MM.1S (cell line): Measurements from ENCODE around the gene SAP30.

Experiments used
- EZH2 ChIP-seq: fragments of 300-600 bp; sonication (generic); optimal IDR thresholded peaks from 2 replicates; pipeline ENCODE3; 2017; ENCODE audit warnings: low read depth, mild to moderate bottlenecking, antibody characterized with exemption, low read length, mixed read lengths
- EZH2phosphoT487 ChIP-seq: fragments of 300-600 bp; sonication (generic); IDR thresholded peaks from 2 replicates; pipeline ENCODE4 v1.6.1; 2018; ENCODE audit warnings: antibody characterized with exemption, low read length
- TF ChIP-seq, protein P1 (sequence below): fragments of 300-600 bp; sonication (generic); IDR thresholded peaks from 2 replicates; pipeline ENCODE4 v1.5.1; 2016; ENCODE audit warnings: antibody characterized with exemption, low read length, mixed read lengths

DNA sequence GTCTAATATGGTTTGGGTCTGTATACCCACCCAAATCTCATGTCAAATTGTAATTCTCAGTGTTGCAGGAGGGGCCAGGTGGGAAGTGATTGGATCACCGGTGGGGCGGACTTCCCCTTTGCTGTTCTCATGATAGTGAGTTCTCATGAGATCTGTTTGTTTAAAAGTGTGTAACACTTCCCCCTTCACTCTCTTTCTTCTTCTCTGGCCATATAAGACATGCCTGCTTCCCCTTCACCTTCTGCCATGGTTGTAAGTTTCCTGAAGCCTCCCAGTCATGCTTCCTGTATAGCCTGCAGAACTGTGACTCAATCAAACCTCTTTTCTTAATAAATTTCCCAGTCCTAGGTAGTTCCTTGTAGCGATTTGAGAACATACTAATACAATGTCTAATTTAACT, 47.9 kb downstream of the SAP30 start:
- TF ChIP-seq, protein P1, sequence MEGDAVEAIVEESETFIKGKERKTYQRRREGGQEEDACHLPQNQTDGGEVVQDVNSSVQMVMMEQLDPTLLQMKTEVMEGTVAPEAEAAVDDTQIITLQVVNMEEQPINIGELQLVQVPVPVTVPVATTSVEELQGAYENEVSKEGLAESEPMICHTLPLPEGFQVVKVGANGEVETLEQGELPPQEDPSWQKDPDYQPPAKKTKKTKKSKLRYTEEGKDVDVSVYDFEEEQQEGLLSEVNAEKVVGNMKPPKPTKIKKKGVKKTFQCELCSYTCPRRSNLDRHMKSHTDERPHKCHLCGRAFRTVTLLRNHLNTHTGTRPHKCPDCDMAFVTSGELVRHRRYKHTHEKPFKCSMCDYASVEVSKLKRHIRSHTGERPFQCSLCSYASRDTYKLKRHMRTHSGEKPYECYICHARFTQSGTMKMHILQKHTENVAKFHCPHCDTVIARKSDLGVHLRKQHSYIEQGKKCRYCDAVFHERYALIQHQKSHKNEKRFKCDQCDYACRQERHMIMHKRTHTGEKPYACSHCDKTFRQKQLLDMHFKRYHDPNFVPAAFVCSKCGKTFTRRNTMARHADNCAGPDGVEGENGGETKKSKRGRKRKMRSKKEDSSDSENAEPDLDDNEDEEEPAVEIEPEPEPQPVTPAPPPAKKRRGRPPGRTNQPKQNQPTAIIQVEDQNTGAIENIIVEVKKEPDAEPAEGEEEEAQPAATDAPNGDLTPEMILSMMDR = no peak
- TF ChIP-seq EZH2 = no peak
- no peak for TF ChIP-seq EZH2phosphoT487
